T-helper 9 cell (primary cell): Measurements from ENCODE around the gene PCDHA1.
A peak's percentile ranks its signal among the peaks of the same experiment; 100 is the strongest.

Source experiments
- DNase-seq: peaks from one replicate; pipeline ENCODE4 v3.0.0-alpha.2; 2020

The PCDHA1 gene

DNA sequence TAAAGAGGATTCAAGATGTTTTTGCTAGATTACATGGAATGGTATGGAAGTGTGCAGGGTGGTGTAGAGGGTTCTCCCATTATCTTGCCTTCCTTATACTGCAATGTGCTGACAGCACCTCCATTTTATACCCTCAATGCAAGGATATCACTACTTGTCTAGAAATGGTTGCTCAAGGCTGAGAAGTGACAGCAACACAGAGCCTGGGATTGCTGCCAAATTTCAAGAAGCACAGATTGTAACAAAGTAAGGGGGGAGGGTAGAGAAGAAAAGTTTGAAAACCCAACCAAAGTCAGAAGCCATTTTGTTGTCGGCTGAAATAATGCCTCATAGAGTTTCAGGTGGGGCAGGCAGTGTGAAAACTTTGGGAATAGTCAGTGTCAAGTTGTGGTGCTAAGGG lies 210.1 kb downstream of the PCDHA1 start:
- DNase-seq: no peak

DNA sequence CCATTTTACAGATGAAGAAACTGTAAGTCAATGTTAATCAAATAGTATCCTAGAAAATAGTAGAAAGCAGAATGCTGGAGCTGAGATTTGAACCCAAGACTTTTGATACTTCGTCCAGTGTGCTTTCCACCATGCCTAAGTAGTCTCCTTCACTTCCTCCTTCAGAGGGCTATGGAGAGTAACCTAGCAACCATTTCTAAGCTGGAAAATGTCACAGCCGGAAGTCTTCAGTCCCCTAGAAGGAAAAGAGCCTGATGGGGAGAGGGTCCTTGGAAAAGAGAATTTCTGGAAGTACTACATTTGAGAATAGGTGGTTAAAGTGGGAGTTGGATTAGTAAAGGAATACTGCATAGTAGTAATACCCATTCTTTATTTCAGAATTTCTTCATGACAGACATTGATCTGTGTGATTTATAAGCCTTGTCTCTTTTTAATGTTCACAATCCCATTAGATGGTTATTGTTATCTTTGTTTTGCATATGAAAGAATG lies 213.0 kb downstream of the PCDHA1 start:
- no peak for DNase-seq

DNA sequence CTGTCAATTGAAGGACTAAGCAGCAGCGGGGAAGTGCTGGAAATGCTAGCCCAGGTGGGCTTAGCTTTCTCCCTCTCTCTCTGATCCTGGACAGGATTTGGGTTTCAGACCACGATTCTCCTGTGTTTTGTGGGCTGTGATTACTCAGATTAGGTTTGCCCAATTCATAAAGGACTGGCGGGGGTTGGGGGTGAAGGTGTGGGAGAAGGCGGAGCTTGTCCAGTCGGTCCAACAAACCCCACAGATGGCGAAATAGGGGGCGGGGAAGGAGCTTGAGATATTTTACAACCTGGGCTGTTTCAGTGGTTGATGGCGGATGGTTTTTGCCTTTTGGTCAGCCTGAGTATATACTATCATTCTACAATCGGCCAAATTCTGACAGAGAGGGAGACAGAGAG lies 215.5 kb downstream of the PCDHA1 start:
- no peak for DNase-seq

DNA sequence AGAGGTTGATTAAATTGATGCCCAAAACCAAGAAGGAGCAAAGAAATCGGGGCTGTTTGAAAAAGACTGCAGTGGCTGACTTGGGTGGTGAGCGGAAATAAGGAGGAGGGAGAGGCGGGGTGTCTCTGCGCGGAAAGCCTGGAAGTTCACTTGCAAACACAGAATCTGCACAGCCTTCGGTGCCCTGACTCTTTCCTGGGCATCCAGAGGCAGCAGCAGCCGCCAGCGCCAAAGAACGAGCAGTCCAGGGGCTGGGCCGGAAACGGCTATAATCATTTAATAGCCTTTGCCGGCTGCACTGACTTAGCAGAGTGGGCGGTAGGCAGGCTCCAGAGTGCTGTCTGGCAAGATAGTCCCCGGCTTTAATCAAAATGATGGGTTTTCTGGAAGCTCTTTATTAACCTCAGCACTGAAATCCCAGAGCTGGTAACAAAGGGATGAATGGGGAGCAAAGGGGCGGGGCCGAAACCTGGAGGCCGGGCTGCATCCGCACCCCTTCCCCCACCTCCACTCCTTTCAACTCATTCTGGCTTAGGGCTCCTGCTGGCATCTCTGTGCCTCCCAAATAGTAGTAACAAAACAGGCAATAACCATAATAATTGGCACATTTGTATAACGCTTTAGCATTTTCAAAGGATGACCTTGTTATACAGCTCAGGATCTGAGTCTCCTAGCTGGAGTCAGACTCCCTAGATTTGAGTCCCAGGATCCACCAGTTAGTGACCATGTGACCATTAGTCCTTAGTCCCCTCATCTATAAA lies 216.1 kb downstream of the PCDHA1 start:
- DNase-seq: no peak

GRCh38 chr5:141002605-141002965 lies 216.6 kb downstream of the PCDHA1 start:
- no peak for DNase-seq

GRCh38 chr5:141003031-141003430 lies 217.1 kb downstream of the PCDHA1 start:
- DNase-seq: no peak

- DNase-seq: no peak
Observed at GRCh38 chr5:141003791-141004611, 218.1 kb downstream of the PCDHA1 start.

DNA sequence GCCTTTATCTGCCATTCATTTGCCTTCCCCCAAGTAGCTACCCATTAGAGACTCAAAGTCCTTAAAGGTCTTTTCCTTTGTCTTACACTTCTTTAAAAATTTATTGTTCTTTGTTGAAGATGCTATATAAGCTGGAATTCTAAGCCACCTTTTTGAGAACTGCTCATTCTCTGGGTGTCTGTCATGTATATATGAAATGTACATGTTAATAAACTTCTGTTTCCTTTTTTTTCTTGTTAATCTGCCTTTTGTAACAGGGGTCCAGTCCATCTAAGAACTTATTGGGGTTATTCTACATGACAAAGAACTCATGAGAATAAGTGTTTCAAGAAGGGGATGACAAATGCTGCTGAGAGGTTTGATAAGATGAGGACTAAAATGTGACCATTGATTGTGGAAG lies 221.9 kb downstream of the PCDHA1 start:
- DNase-seq: no peak

- no peak for DNase-seq
Observed at GRCh38 chr5:141010047-141010793, 224.3 kb downstream of the PCDHA1 start.

- DNase-seq: no peak
Observed at GRCh38 chr5:141017943-141018342, 232.0 kb downstream of the PCDHA1 start.

GRCh38 chr5:141022384-141022783 lies 236.4 kb downstream of the PCDHA1 start:
- DNase-seq: no peak

GRCh38 chr5:141031006-141031405 lies 245.1 kb downstream of the PCDHA1 start:
- no peak for DNase-seq

DNA sequence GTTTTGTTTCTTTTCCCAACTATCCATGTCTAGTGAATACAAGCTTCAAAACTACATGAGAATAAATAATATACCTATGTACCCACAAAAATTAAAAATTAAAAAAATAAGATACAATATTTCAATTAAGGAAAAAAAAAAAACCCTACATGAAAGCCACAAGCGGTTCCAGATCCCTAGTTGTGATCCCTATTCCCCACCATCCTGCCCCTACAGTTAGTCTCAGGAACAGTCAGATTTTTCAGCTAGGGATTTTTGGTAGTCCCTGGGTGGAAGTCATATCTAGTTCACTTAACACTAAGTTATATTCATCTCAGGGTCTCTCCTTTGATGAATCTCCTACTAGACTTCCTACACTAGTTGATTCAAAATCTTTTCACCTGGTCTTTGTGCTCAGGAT lies 246.7 kb downstream of the PCDHA1 start:
- DNase-seq: no peak

DNA sequence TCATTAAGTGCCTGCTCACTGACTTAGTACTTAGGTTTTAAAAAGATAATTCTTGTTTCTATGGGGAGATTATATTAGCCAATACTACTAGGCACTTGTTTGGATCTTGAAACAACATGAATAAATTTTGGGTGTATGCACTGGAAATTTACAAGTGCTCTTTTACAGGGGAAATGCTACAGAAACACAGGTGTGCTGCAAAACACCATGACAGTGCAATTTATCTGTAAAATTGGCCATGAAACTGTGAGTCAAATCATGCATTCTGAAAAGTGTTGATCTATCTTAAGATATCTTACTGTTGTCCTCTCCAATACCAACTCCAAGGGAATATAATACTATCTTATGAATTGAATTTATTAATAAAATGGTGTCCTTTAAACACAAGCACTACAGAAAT lies 253.1 kb downstream of the PCDHA1 start:
- no peak for DNase-seq

DNA sequence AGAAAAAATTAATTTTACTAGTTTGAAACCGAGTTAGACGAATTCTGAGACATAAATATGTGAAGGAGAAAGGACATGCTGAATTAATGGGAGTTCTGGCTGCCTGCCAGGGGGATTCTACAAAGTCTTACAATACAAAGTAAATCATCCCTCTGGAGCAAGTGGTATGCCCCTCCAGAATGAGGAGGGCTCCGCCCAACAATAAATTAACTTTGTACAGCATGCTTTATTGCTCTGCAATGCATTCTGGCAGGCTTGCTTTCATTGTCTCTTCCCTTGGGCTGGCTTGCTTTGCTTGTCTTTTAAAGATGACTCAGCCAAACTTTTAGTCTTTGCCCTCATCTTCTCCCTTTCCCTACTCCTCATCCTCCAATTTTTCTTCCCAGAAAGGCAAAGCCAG lies 253.6 kb downstream of the PCDHA1 start:
- DNase-seq: no peak

DNA sequence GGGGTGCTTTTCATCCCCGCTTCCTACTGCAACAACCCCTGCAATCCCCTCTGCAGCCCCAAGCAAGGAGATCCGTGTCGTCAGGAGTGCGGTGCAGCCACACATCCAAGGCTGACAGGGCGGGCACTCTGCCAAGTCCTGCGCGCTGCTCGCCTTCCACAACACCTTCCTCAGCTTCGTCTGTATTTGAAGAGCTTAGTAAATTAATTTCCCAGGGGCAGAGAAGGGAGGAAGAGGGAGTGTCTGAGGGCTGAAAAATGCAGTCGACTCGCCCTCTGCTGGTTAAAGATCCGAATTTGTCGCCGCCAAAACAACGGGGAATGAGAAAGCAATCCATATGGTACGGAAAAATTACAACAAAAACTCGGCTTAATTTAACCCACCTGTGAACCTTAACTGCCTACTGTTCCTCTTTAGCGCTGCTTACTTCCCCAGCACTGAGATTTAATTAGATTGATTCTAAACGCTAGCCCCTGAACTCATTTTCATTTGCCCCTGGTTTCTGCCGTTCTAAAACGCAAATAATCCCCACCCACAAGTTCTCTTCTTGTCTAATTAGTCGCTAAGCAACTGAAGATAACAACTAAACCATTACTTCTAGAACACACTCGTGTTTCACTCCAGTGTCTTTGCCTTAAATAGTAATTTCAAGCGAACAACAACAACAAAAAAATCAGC lies 254.3 kb downstream of the PCDHA1 start:
- DNase-seq: no peak

DNA sequence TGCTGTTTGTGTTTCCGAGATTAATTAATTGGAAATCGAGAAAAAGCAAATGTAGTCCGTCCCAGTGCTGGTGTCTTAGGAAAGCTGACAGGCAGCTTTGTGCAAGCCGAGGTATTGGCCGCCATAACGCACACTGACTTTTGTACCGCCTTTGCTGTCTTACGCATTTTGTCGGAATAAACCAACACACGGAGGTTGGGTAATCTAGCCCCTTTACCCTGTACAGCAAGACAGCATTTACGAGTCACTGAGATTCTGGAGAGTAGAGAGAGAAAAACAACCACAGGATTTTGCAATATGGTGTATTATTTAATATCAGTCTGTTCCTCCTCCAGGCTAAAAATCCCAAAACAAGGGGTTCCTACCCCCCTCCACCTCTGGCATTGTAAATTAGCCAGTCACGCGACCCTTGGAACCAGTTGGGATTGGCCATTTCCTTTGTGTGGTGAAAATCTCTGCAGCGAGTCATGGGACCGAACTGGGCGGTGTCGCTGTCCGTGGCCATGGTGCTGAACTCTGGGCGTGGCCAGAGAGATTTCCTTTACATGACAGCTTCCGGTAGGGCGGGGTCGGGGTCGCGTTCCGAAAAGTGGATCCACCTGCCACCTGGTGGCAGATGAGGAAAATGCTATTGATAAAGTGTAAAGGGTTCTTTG lies 255.0 kb downstream of the PCDHA1 start:
- peak; percentile 58 for DNase-seq

- no peak for DNase-seq
Observed at GRCh38 chr5:141041427-141041785, 255.5 kb downstream of the PCDHA1 start.

DNA sequence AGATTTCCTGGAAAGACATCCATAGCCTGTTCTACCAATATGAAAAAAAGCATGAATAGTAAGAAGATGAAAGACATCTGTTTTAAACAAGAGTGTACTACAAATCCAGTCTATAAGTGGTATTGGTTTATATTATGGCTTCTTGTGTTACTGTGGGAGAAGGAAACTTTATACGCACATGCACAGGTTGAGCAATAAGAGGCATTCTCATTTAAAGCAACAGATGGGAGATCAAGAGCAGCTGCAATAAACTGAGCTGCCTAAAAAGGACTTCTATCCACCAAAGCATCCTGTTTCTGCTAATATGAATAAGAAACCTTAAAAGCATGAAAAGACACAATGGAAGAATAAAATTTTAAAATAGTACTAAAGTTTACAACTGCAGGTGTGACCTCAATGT lies 256.6 kb downstream of the PCDHA1 start:
- no peak for DNase-seq

DNA sequence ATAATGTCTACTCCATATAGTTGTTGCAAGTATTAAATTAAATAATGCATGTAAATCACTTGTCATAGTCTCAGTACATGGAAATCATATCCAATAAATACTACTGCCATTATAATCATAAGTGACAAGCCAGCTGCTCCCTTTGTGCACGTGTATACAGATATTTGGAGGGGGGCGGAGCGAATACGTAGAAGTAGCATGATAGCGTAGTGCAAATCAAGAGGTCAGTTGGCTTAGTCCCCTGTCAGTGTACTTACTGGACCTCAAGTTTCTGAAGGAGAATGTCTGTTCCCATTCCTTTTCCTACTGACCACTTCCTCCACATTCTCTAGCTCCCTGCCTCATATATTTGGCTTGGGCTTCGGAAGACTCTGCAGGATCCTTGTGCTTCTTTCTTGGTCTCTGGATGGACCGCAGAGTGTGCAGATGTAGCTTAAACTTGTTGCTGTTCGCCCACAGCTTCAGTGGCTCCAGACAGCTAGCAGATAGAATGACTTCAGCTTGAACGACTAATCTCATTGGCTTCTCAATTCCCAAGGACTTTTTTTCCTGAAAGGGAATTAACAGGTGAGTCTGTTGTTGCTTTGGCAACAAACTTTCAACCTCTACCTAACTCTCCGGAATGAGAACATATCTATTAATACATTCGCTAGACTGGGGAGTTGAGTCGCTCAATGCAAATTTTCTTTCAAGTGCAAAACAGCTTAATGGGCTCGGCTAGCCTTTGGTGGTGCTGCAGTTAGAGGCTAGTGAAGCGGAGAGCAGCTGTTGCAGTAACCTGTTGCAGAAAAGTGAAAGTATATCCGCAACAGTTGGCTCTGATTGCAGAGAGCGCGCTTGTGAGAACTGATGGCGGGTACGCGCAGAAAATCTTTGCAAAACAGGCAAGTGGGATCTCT lies 264.9 kb downstream of the PCDHA1 start, which contains the start of gene PCDHB1:
Gene PCDHB1 (plus strand): TSS at position 753 of the 899 bp plus-strand sequence. CDS start 97 bp downstream, at position 850.
- DNase-seq: no peak

GRCh38 chr5:141051521-141051866 lies 265.6 kb downstream of the PCDHA1 start:
- no peak for DNase-seq
